PC-9 (cell line): ENCODE data around the gene VEZT. TPM values are rescaled to one million over a fixed set of nuclear protein-coding genes. Genes with fewer than 3 reads are reported as not detected.
"Not testable (repeated sequence)": the region's sequence is repeated elsewhere in the genome, so short reads cannot be mapped to it uniquely, and the experiment has no call there.

Source experiments
- BruUV-seq: library from RNA; stranded (reverse); fragments of 400-500 nt; replicated peaks from 2 replicates; lab custom pipeline; 2021; lab: Mats Ljungman, UMichigan
- CTCF ChIA-PET: fragments of 300-600 bp; sonication (Branson Sonifier 250); formaldehyde crosslinking; loops from one replicate; lab custom pipeline; 2022; ENCODE audit warnings: antibody characterized with exemption; lab: Charles Lee
- POLR2A ChIA-PET: fragments of 300-600 bp; sonication (Branson Sonifier 250); formaldehyde crosslinking; loops from one replicate; lab custom pipeline; 2022; ENCODE audit warnings: antibody characterized with exemption; ENCODE audit not compliant: unreplicated experiment; lab: Charles Lee
- DNase-seq, 2 experiments: peaks; one replicate each; pipeline versions ENCODE4 v3.0.0 to v3.0.0-alpha.2; 2015 to 2022; ENCODE audit warnings: mixed read lengths in 1 of 2
- H2AFZ ChIP-seq: fragments of 200-600 bp; sonication (generic); 2 replicates; pipeline ENCODE4 v1.8.1; 2017; ENCODE audit warnings: antibody characterized with exemption
- H3F3A ChIP-seq: fragments of 200-600 bp; sonication (generic); 2 replicates; pipeline ENCODE4 v1.8.1; 2017; ENCODE audit warnings: antibody characterized with exemption, mild to moderate bottlenecking, low read depth; ENCODE audit not compliant: insufficient read depth
- H3K27ac ChIP-seq: fragments of 200-600 bp; sonication (generic); 2 replicates; pipeline ENCODE4 v1.6.1; 2016; ENCODE audit warnings: mixed run types
- H3K27me3 ChIP-seq: fragments of 200-600 bp; sonication (generic); 2 replicates; pipeline ENCODE4 v1.6.1; 2016; ENCODE audit warnings: low read depth, mixed run types; ENCODE audit not compliant: insufficient read depth
- H3K36me3 ChIP-seq: fragments of 200-600 bp; sonication (generic); 2 replicates; pipeline ENCODE4 v1.6.1; 2016; ENCODE audit warnings: low read depth, mixed run types
- H3K4me1 ChIP-seq: fragments of 200-600 bp; sonication (generic); replicated peaks from 2 replicates; pipeline ENCODE4 v1.6.1; 2016; ENCODE audit warnings: mixed run types; ENCODE audit not compliant: insufficient read depth
- H3K4me2 ChIP-seq: fragments of 200-600 bp; sonication (generic); 2 replicates; pipeline ENCODE4 v1.6.1; 2017; ENCODE audit warnings: mixed run types
- H3K4me3 ChIP-seq: fragments of 200-600 bp; sonication (generic); 2 replicates; pipeline ENCODE4 v1.6.1; 2016; ENCODE audit warnings: mixed run types
- H3K79me2 ChIP-seq: fragments of 200-600 bp; sonication (generic); 2 replicates; pipeline ENCODE4 v1.6.1; 2017; ENCODE audit warnings: low read depth, mixed run types
- H3K9me2 ChIP-seq: fragments of 200-600 bp; sonication (generic); 2 replicates; pipeline ENCODE4 v1.8.1; 2017; ENCODE audit warnings: mild to moderate bottlenecking; ENCODE audit not compliant: insufficient read depth
- H3K9me3 ChIP-seq: fragments of 200-600 bp; sonication (generic); 2 replicates; pipeline ENCODE4 v1.8.1; 2016; ENCODE audit warnings: low read depth; ENCODE audit not compliant: insufficient read depth
- H4K20me1 ChIP-seq: fragments of 200-600 bp; sonication (generic); 2 replicates; pipeline ENCODE4 v1.8.1; 2017; ENCODE audit not compliant: insufficient read depth
- EZH2 ChIP-seq: fragments of 200-600 bp; sonication (generic); IDR thresholded peaks from 2 replicates; pipeline ENCODE4 v1.8.0; 2017; ENCODE audit warnings: antibody characterized with exemption, low read depth
- intact Hi-C: fragments of 100-400 bp; cut with micrococcal nuclease; formaldehyde crosslinking; loops from one replicate; pipeline ENCODE4 v1.10.0; 2022; ENCODE audit not compliant: unreplicated experiment
- total RNA-seq: library from RNA; stranded (reverse); gene quantifications from 2 replicates; pipeline ENCODE4 v1.2.3, GENCODE V29; 2021
- TF ChIP-seq, protein P1 (sequence below): fragments of 200-600 bp; sonication (generic); conservative IDR thresholded peaks from 2 replicates; pipeline ENCODE4 v1.6.1; 2017; ENCODE audit warnings: mixed run types, antibody characterized with exemption, mild to moderate bottlenecking, moderate library complexity

VEZT gene
- total RNA-seq, 1 experiment from 2014 or later, result 46.8 TPM

DNA sequence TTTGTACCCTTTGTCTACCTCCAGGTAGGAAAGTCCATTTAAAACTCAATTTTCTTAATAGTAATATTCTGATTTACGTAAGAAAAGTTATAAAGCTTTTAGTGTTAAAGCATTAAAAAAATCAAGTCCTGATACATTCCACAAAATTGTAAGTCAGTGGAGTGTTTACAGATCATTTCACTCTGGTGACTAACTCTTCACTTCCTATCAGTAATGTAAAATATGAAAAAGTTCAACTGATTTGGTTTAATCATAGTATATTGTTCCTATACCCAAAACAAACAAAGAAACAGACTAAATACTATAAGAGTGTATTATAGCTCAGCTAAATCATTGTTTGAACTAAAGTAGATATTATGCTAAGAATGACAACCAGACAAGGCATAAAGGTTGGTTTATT, 85.9 kb downstream of the VEZT start:
- no peak for DNase-seq
- TF ChIP-seq, protein P1, sequence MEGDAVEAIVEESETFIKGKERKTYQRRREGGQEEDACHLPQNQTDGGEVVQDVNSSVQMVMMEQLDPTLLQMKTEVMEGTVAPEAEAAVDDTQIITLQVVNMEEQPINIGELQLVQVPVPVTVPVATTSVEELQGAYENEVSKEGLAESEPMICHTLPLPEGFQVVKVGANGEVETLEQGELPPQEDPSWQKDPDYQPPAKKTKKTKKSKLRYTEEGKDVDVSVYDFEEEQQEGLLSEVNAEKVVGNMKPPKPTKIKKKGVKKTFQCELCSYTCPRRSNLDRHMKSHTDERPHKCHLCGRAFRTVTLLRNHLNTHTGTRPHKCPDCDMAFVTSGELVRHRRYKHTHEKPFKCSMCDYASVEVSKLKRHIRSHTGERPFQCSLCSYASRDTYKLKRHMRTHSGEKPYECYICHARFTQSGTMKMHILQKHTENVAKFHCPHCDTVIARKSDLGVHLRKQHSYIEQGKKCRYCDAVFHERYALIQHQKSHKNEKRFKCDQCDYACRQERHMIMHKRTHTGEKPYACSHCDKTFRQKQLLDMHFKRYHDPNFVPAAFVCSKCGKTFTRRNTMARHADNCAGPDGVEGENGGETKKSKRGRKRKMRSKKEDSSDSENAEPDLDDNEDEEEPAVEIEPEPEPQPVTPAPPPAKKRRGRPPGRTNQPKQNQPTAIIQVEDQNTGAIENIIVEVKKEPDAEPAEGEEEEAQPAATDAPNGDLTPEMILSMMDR, result no peak
- no peak for TF ChIP-seq EZH2
- Histone ChIP-seq H3K27ac (peak overlapping the region; percentile 42), H3K4me3 (no peak overlapping the region), H3K4me1 (peaks cover 26% of the 10 kb centered on the region), H3K9me2 (no peaks in the 10 kb centered on the region), H3F3A (peaks cover 19% of the 10 kb centered on the region; the same call in 1 of the 2 replicates), H3K9me3 (no peaks in the 10 kb centered on the region), H4K20me1 (no peaks in the 10 kb centered on the region), H3K4me2 (peak overlapping the region; percentile 39), H2AFZ (no peak overlapping the region), H3K36me3 (peaks cover 20% of the 10 kb centered on the region; the same call in 1 of the 2 replicates), H3K79me2 (no peaks in the 10 kb centered on the region), H3K27me3 (no peaks in the 10 kb centered on the region)
- no TSS peak for BruUV-seq
- ChIA-PET CTCF (no interaction called here), POLR2A (no interaction called here)
- intact Hi-C loops, result no loop called here

DNA sequence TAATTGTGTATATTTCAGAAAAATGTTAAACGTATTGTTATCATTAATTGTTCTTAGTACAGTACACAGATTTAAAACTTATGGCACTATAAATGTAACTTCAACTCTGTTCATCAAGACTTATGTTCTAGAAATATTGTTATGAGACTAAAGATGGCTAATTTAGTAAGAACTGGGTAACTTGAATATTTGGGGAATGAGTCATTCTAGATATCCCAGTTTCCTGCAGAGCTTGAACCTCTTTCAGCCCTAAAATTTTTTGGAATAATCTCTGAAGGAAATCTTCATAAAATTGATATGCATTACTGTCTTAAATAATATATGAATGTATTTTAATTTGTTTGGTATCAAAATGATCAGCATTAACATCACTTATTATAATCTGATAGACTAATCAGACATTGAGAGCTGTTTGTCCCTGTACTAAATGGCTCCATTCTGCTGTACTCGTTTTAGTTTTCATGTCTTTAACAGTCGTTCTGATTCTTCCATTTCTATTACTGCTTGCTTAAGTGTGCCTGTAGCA, 87.1 kb downstream of the VEZT start:
- CTCF ChIA-PET, result interaction anchor here (0.6 to 0.7 kb wide), 2 partner anchors 79 to 118 kb away, joined by 3 to 12 read pairs; no protein-coding TSS in a partner anchor
- POLR2A ChIA-PET, result interaction anchor here (0.6 to 0.7 kb wide), 2 partner anchors 140 to 223 kb away, joined by 3 to 15 read pairs; no protein-coding TSS in a partner anchor
- intact Hi-C loops, result no loop called here
- H4K20me1 ChIP-seq, result no peaks in the 10 kb centered on the region
- no peaks in the 10 kb centered on the region for H3K9me2 ChIP-seq
- DNase-seq, result no peak
- H3K36me3 ChIP-seq, result peaks cover 24% of the 10 kb centered on the region; the same call in 1 of the 2 replicates
- H3K4me3 ChIP-seq, result no peak overlapping the region
- TF ChIP-seq, protein P1, result no peak
- no peak for TF ChIP-seq EZH2
- no peaks in the 10 kb centered on the region for H3K27me3 ChIP-seq
- H3K9me3 ChIP-seq, result no peaks in the 10 kb centered on the region
- H3K79me2 ChIP-seq, result no peaks in the 10 kb centered on the region
- BruUV-seq, result no TSS peak
- H3F3A ChIP-seq, result peaks cover 19% of the 10 kb centered on the region; the same call in 1 of the 2 replicates
- H3K27ac ChIP-seq, result no peak overlapping the region; the same call in 1 of the 2 replicates
- no peak overlapping the region for H2AFZ ChIP-seq
- H3K4me1 ChIP-seq, result peaks cover 26% of the 10 kb centered on the region
- peak overlapping the region; percentile 39; the same call in 1 of the 2 replicates for H3K4me2 ChIP-seq

DNA sequence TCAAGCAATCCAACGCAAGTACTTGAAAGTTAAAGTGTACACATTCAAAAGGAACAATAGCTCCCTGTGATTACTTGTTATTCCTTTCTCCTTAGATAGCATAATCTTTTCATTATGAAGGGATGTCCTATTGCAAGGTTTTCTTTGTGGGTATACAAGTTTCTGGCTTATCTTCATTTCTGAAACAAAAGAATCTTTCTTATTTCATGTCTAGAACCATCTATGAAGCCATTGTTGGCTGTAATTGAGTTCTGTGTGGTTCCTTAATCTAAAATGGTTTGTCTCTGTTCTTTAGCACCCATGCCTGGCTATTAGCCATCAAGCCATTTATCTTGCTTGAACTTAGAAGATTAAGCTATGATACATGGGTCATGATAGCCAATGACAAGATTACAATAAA, 95.0 kb downstream of the VEZT start:
- Histone ChIP-seq H3K9me2 (no peaks in the 10 kb centered on the region), H3K4me3 (no peak overlapping the region), H3K9me3 (no peaks in the 10 kb centered on the region), H3F3A (peaks cover 21% of the 10 kb centered on the region), H3K36me3 (peaks cover 9% of the 10 kb centered on the region; the same call in 1 of the 2 replicates), H2AFZ (no peak overlapping the region), H3K4me2 (no peak overlapping the region), H3K27me3 (no peaks in the 10 kb centered on the region), H3K79me2 (no peaks in the 10 kb centered on the region), H4K20me1 (no peaks in the 10 kb centered on the region), H3K27ac (no peak overlapping the region), H3K4me1 (peaks cover 10% of the 10 kb centered on the region)
- no peak for DNase-seq
- no peak for TF ChIP-seq EZH2
- TF ChIP-seq, protein P1, result no peak
- no TSS peak for BruUV-seq
- CTCF ChIA-PET, result interaction anchor here (0.6 kb wide), 1 partner anchor 1657 kb away, joined by 5 read pairs; no protein-coding TSS in a partner anchor
- POLR2A ChIA-PET, result no interaction called here
- intact Hi-C loops, result no loop called here

DNA sequence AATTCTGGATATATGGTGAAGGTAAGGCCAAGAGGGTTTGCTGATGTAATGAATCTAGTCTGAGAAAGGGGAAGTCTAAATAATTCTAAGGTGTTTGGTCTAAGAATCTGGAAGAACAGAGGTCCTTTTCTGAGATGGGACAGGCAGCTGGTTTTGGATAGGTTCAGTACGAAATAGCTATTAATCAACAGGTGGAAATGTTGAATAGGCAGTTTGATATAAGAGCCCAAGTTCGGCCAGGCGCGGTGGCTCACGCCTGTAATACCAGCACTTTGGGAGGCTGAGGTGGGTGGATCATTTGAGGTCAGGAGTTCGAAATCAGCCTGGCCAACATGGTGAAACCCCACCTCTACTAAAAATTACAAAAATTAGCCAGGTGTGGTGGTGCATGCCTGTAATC, 97.1 kb downstream of the VEZT start:
- H3K9me2 ChIP-seq, H3K27me3 ChIP-seq, H3K4me2 ChIP-seq, CTCF ChIA-PET, DNase-seq, H3K9me3 ChIP-seq, BruUV-seq, H3K4me3 ChIP-seq, H2AFZ ChIP-seq, H3K27ac ChIP-seq, H4K20me1 ChIP-seq, H3K36me3 ChIP-seq, POLR2A ChIA-PET, H3K79me2 ChIP-seq: not testable (repeated sequence)
- H3K4me1 ChIP-seq, result peaks cover 31% of the 10 kb centered on the region
- H3F3A ChIP-seq, result peaks cover 31% of the 10 kb centered on the region
- intact Hi-C loops, result loop anchor here (5.0 kb wide), 1 partner anchor 197 kb away; no protein-coding TSS in a partner anchor
